ENCODE measurements around the gene FRY.

The FRY gene

GRCh38 chr13:32135655-32136054 lies 104.1 kb downstream of the FRY start:
- Histone ChIP-seq H3K36me3 (ENCODE audit: control insufficient read depth in 1 of 2, insufficient read depth in 2 of 2, low read length in 2 of 2) (no peaks in the 10 kb centered on the region), H3K4me1 (ENCODE audit: control insufficient read depth in 1 of 2, insufficient read depth in 2 of 2, low read length in 2 of 2) (peaks cover 0 to 4% of the 10 kb centered on the region in 2 donors), H3K4me3 (ENCODE audit: low read depth in 1 of 2, low read length in 2 of 2) (no peak overlapping the region), H3K27me3 (ENCODE audit: low read depth, low read length) (no peaks in the 10 kb centered on the region), H3K9me3 (ENCODE audit: control insufficient read depth in 1 of 2, low read length in 2 of 2) (no peaks in the 10 kb centered on the region), H3K27ac (ENCODE audit: low read length) (no peak overlapping the region)

DNA sequence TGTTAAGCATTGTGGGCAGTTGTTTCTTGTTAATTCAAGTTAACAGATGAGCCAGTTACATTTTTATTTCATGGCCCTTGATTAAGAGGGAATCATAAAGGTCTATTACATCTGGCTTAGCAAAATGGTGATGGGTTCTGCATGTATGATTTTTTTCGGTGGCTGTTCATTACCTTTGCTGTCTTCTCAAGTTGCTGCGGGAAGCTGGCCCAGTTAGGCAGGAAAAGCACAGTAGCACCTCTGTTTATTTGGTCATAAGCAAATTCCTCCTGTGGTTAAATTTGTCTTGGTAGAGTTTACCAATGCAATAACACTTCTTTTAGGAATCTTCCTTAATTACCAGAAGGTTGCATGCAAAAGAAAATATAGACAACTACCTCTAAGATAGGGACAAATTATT lies 104.5 kb downstream of the FRY start:
- Histone ChIP-seq H3K36me3 (ENCODE audit: control insufficient read depth in 1 of 2, insufficient read depth in 2 of 2, low read length in 2 of 2) (no peaks in the 10 kb centered on the region), H3K4me3 (ENCODE audit: low read depth in 1 of 2, low read length in 2 of 2) (no peak overlapping the region), H3K4me1 (ENCODE audit: control insufficient read depth in 1 of 2, insufficient read depth in 2 of 2, low read length in 2 of 2) (peaks cover 0 to 4% of the 10 kb centered on the region in 2 donors), H3K9me3 (ENCODE audit: control insufficient read depth in 1 of 2, low read length in 2 of 2) (no peaks in the 10 kb centered on the region), H3K27me3 (ENCODE audit: low read depth, low read length) (no peaks in the 10 kb centered on the region), H3K27ac (ENCODE audit: low read length) (no peak overlapping the region)

GRCh38 chr13:32136716-32137115 lies 105.1 kb downstream of the FRY start:
- no peak overlapping the region for H3K4me3 ChIP-seq (ENCODE audit: low read depth in 1 of 2, low read length in 2 of 2)
- no peaks in the 10 kb centered on the region for H3K27me3 ChIP-seq (ENCODE audit: low read depth, low read length)
- H3K9me3 ChIP-seq (ENCODE audit: control insufficient read depth in 1 of 2, low read length in 2 of 2), result no peaks in the 10 kb centered on the region
- H3K4me1 ChIP-seq (ENCODE audit: control insufficient read depth in 1 of 2, insufficient read depth in 2 of 2, low read length in 2 of 2), result peaks cover 0 to 4% of the 10 kb centered on the region in 2 donors
- H3K27ac ChIP-seq (ENCODE audit: low read length), result no peak overlapping the region
- H3K36me3 ChIP-seq (ENCODE audit: control insufficient read depth in 1 of 2, insufficient read depth in 2 of 2, low read length in 2 of 2), result no peaks in the 10 kb centered on the region

DNA sequence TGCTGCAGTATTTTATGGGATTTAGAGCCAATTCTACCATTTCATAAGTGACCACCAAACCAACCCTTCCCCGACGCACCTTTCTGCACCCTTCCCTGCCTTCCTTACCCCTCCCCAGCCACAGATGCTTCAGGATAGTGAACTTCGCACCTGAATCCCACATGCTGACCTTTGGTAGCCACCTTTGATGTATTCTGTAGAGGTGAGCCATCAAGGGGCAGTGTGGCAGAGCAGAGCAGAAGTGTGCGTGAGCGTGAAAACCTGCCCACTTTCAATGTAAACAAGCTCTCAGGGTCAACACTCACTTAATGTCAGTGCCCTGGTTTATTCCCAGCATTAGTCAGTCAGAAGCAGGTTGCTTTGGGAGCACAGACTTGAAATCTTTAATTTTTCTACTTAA lies 107.7 kb downstream of the FRY start:
- Histone ChIP-seq H3K27ac (ENCODE audit: low read length) (no peak overlapping the region), H3K4me1 (ENCODE audit: control insufficient read depth in 1 of 2, insufficient read depth in 2 of 2, low read length in 2 of 2) (peaks cover 0 to 1% of the 10 kb centered on the region in 2 donors), H3K4me3 (ENCODE audit: low read depth in 1 of 2, low read length in 2 of 2) (no peak overlapping the region), H3K36me3 (ENCODE audit: control insufficient read depth in 1 of 2, insufficient read depth in 2 of 2, low read length in 2 of 2) (no peaks in the 10 kb centered on the region), H3K9me3 (ENCODE audit: control insufficient read depth in 1 of 2, low read length in 2 of 2) (no peaks in the 10 kb centered on the region), H3K27me3 (ENCODE audit: low read depth, low read length) (no peaks in the 10 kb centered on the region)

- Histone ChIP-seq H3K27ac (ENCODE audit: low read length) (no peak overlapping the region), H3K4me1 (ENCODE audit: control insufficient read depth in 1 of 2, insufficient read depth in 2 of 2, low read length in 2 of 2) (no peaks in the 10 kb centered on the region), H3K9me3 (ENCODE audit: control insufficient read depth in 1 of 2, low read length in 2 of 2) (no peaks in the 10 kb centered on the region), H3K27me3 (ENCODE audit: low read depth, low read length) (no peaks in the 10 kb centered on the region), H3K4me3 (ENCODE audit: low read depth in 1 of 2, low read length in 2 of 2) (no peak overlapping the region), H3K36me3 (ENCODE audit: control insufficient read depth in 1 of 2, insufficient read depth in 2 of 2, low read length in 2 of 2) (no peaks in the 10 kb centered on the region)
These were observed 108.5 kb downstream of the FRY start for GRCh38 chr13:32140109-32140508.

GRCh38 chr13:32141462-32141861 lies 109.9 kb downstream of the FRY start:
- H3K4me3 ChIP-seq (ENCODE audit: low read depth in 1 of 2, low read length in 2 of 2), result no peak overlapping the region
- no peaks in the 10 kb centered on the region for H3K9me3 ChIP-seq (ENCODE audit: control insufficient read depth in 1 of 2, low read length in 2 of 2)
- H3K27me3 ChIP-seq (ENCODE audit: low read depth, low read length), result no peaks in the 10 kb centered on the region
- no peaks in the 10 kb centered on the region for H3K4me1 ChIP-seq (ENCODE audit: control insufficient read depth in 1 of 2, insufficient read depth in 2 of 2, low read length in 2 of 2)
- no peak overlapping the region for H3K27ac ChIP-seq (ENCODE audit: low read length)
- H3K36me3 ChIP-seq (ENCODE audit: control insufficient read depth in 1 of 2, insufficient read depth in 2 of 2, low read length in 2 of 2), result no peaks in the 10 kb centered on the region

- no peaks in the 10 kb centered on the region for H3K4me1 ChIP-seq (ENCODE audit: control insufficient read depth in 1 of 2, insufficient read depth in 2 of 2, low read length in 2 of 2)
- H3K27me3 ChIP-seq (ENCODE audit: low read depth, low read length), result no peaks in the 10 kb centered on the region
- H3K36me3 ChIP-seq (ENCODE audit: control insufficient read depth in 1 of 2, insufficient read depth in 2 of 2, low read length in 2 of 2), result no peaks in the 10 kb centered on the region
- no peak overlapping the region for H3K4me3 ChIP-seq (ENCODE audit: low read depth in 1 of 2, low read length in 2 of 2)
- no peak overlapping the region for H3K27ac ChIP-seq (ENCODE audit: low read length)
- no peaks in the 10 kb centered on the region for H3K9me3 ChIP-seq (ENCODE audit: control insufficient read depth in 1 of 2, low read length in 2 of 2)
These were observed 110.5 kb downstream of the FRY start for GRCh38 chr13:32142115-32142514.

DNA sequence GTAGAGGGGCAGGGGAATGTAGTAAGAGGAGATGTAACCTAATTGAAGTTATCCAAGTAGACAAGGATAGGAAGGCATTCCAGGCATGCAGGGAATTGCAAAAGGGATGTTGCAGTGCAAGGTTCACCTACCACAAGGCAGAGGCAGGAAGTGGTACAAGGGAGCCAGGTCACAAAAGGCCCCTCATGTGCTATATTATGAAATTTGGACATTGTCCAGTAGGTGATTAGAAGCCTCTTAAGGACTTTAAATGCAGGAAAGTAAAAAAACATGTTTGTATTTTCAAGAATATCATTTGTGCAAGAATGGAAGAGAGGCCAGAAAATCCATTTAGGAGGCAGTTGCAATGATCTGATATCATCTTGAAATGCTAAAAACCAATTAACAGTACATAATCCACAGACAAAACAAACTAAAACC lies 111.4 kb downstream of the FRY start:
- Histone ChIP-seq H3K27ac (ENCODE audit: low read length) (no peak overlapping the region), H3K27me3 (ENCODE audit: low read depth, low read length) (no peaks in the 10 kb centered on the region), H3K9me3 (ENCODE audit: control insufficient read depth in 1 of 2, low read length in 2 of 2) (no peaks in the 10 kb centered on the region), H3K36me3 (ENCODE audit: control insufficient read depth in 1 of 2, insufficient read depth in 2 of 2, low read length in 2 of 2) (no peaks in the 10 kb centered on the region), H3K4me3 (ENCODE audit: low read depth in 1 of 2, low read length in 2 of 2) (no peak overlapping the region), H3K4me1 (ENCODE audit: control insufficient read depth in 1 of 2, insufficient read depth in 2 of 2, low read length in 2 of 2) (peaks cover 0 to 6% of the 10 kb centered on the region in 2 donors)

DNA sequence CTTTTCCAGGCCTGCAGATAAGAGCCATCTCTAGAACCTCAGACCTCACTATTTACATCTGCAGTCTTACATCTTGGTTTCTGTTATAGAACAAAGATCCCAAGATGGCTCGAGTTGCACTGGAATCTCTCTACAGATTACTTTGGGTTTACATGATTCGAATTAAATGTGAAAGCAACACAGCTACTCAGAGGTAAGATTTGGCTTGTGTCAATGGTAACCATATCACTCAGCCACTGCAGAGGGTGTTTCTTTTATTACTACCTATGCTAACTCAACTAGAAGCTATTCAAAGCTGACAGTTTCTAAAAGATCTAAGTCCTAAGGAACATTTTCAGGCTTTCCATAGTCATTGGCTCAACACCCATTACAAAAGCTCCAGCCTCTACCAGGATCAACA lies 115.6 kb downstream of the FRY start:
- Histone ChIP-seq H3K4me3 (ENCODE audit: low read depth in 1 of 2, low read length in 2 of 2) (no peak overlapping the region), H3K4me1 (ENCODE audit: control insufficient read depth in 1 of 2, insufficient read depth in 2 of 2, low read length in 2 of 2) (peaks cover 0 to 15% of the 10 kb centered on the region in 2 donors), H3K9me3 (ENCODE audit: control insufficient read depth in 1 of 2, low read length in 2 of 2) (no peaks in the 10 kb centered on the region), H3K27ac (ENCODE audit: low read length) (no peak overlapping the region), H3K27me3 (ENCODE audit: low read depth, low read length) (no peaks in the 10 kb centered on the region), H3K36me3 (ENCODE audit: control insufficient read depth in 1 of 2, insufficient read depth in 2 of 2, low read length in 2 of 2) (no peaks in the 10 kb centered on the region)

DNA sequence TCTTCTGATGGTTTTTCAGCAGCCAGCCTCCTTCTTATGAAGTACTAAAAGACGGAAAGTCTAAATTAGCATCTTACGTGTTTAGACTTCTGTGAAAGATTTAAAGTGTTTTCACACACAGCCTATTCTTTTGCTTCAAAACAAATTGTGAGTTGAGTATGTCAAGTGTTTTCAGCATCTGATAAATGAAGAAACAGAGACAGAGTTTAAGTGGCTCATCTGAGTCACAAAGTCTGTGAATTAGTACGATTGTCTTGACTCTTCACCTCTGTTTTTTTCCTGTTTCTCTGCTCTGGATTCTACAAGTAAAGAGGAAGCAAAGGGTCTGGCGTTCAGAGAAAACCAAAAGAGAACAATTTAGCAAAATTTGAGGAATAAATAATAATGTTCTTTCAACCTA lies 116.4 kb downstream of the FRY start:
- no peak overlapping the region for H3K27ac ChIP-seq (ENCODE audit: low read length)

GRCh38 chr13:32150239-32150638 lies 118.7 kb downstream of the FRY start:
- peak overlapping the region; percentile 2 for H3K27ac ChIP-seq (ENCODE audit: low read length)
- H3K9me3 ChIP-seq (ENCODE audit: control insufficient read depth in 1 of 2, low read length in 2 of 2), result no peaks in the 10 kb centered on the region
- no peak overlapping the region for H3K4me3 ChIP-seq (ENCODE audit: low read depth in 1 of 2, low read length in 2 of 2)
- peaks cover 0 to 15% of the 10 kb centered on the region in 2 donors for H3K4me1 ChIP-seq (ENCODE audit: control insufficient read depth in 1 of 2, insufficient read depth in 2 of 2, low read length in 2 of 2)
- H3K27me3 ChIP-seq (ENCODE audit: low read depth, low read length), result no peaks in the 10 kb centered on the region
- H3K36me3 ChIP-seq (ENCODE audit: control insufficient read depth in 1 of 2, insufficient read depth in 2 of 2, low read length in 2 of 2), result no peaks in the 10 kb centered on the region

More for the DNA sequence above, 116.4 kb downstream of the FRY start:
- Histone ChIP-seq H3K4me1 (ENCODE audit: control insufficient read depth in 1 of 2, insufficient read depth in 2 of 2, low read length in 2 of 2) (peaks cover 0 to 15% of the 10 kb centered on the region in 2 donors), H3K27me3 (ENCODE audit: low read depth, low read length) (no peaks in the 10 kb centered on the region), H3K36me3 (ENCODE audit: control insufficient read depth in 1 of 2, insufficient read depth in 2 of 2, low read length in 2 of 2) (no peaks in the 10 kb centered on the region), H3K4me3 (ENCODE audit: low read depth in 1 of 2, low read length in 2 of 2) (no peak overlapping the region), H3K9me3 (ENCODE audit: control insufficient read depth in 1 of 2, low read length in 2 of 2) (no peaks in the 10 kb centered on the region)

GRCh38 chr13:32150794-32151193 lies 119.2 kb downstream of the FRY start:
- H3K36me3 ChIP-seq (ENCODE audit: control insufficient read depth in 1 of 2, insufficient read depth in 2 of 2, low read length in 2 of 2), result no peaks in the 10 kb centered on the region
- peaks cover 0 to 15% of the 10 kb centered on the region in 2 donors for H3K4me1 ChIP-seq (ENCODE audit: control insufficient read depth in 1 of 2, insufficient read depth in 2 of 2, low read length in 2 of 2)
- no peaks in the 10 kb centered on the region for H3K27me3 ChIP-seq (ENCODE audit: low read depth, low read length)
- H3K27ac ChIP-seq (ENCODE audit: low read length), result peak overlapping the region; percentile 2
- H3K9me3 ChIP-seq (ENCODE audit: control insufficient read depth in 1 of 2, low read length in 2 of 2), result no peaks in the 10 kb centered on the region
- H3K4me3 ChIP-seq (ENCODE audit: low read depth in 1 of 2, low read length in 2 of 2), result no peak overlapping the region
